GM12878 (cell line): ENCODE data around the gene KDM4C. TPM values are rescaled to one million over a fixed set of nuclear protein-coding genes. Genes with fewer than 3 reads are reported as not detected.

ENCODE experiments used
- ATAC-seq: fragments of 200-7000 bp; cut with Tn5 transposase; 3 replicates; pipeline ENCODE4 v1.9.1; 2020; ENCODE audit warnings: mild to moderate bottlenecking, moderate library complexity
- BruUV-seq: library from RNA; stranded (reverse); fragments of 400-500 nt; replicated peaks from 2 replicates; lab custom pipeline; 2021; lab: Mats Ljungman, UMichigan
- CTCF ChIA-PET: fragments of 300-600 bp; sonication (Branson Sonifier 250); formaldehyde crosslinking; extraction: SDS; loops from one replicate; lab custom pipeline; 2021; ENCODE audit warnings: inconsistent platforms; lab: Yijun Ruan, JAX
- POLR2A ChIA-PET: fragments of 350-600 bp; formaldehyde crosslinking; extraction: SDS; loops from one replicate; lab custom pipeline; 2021; ENCODE audit warnings: inconsistent platforms; lab: Charles Lee
- RAD21 ChIA-PET: fragments of 300-600 bp; sonication (Branson Sonifier 250); formaldehyde crosslinking; loops from one replicate; lab custom pipeline; 2023; ENCODE audit warnings: antibody characterized with exemption; ENCODE audit not compliant: unreplicated experiment; lab: Charles Lee
- SMC1A ChIA-PET: fragments of 300-600 bp; sonication (Branson Sonifier 250); formaldehyde crosslinking; loops from one replicate; lab custom pipeline; 2023; ENCODE audit not compliant: unreplicated experiment, uncharacterized antibody; lab: Charles Lee
- DNase-seq: peaks from one replicate; pipeline ENCODE4 v3.0.0-alpha.2; 2011; ENCODE audit warnings: low read depth, low spot score
- FAIRE-seq: peaks from 3 replicates; lab custom pipeline; 2011; peaks lifted over from hg19 to GRCh38; lab: Jason Lieb, UNC
- H2AFZ ChIP-seq: 2 replicates; pipeline ENCODE4 v1.6.0; 2011; ENCODE audit warnings: low read depth, low read length, control low read depth; ENCODE audit not compliant: control insufficient read depth
- H3K27ac ChIP-seq: 2 replicates; pipeline ENCODE4 v1.5.1; 2011; ENCODE audit warnings: control low read depth; ENCODE audit not compliant: control insufficient read depth, insufficient read depth
- H3K27me3 ChIP-seq, 2 experiments: replicated peaks in 1 of 2; 2 replicates each; pipeline versions ENCODE4 v1.6.0 to v1.6.1; 2011; ENCODE audit warnings: low read length in 1 of 2; ENCODE audit not compliant: control insufficient read depth in 2 of 2, insufficient read depth in 2 of 2
- H3K36me3 ChIP-seq, 2 experiments: 2 replicates each; pipeline ENCODE4 v1.5.1; 2011; ENCODE audit warnings: low read length in 1 of 2; ENCODE audit not compliant: control insufficient read depth in 2 of 2, insufficient read depth in 2 of 2
- H3K4me1 ChIP-seq: 2 replicates; pipeline ENCODE4 v1.6.1; 2011; ENCODE audit warnings: mild to moderate bottlenecking, low read length, moderate library complexity, mixed read lengths; ENCODE audit not compliant: control insufficient read depth, insufficient read depth
- H3K4me2 ChIP-seq: 2 replicates; pipeline ENCODE4 v1.6.0; 2011; ENCODE audit warnings: control low read depth; ENCODE audit not compliant: control insufficient read depth, insufficient read depth
- H3K4me3 ChIP-seq: fragments of 200-600 bp; sonication (generic); 2 replicates; pipeline ENCODE4 v1.5.1; 2016
- H3K79me2 ChIP-seq: 2 replicates; pipeline ENCODE4 v1.6.0; 2011; ENCODE audit warnings: low read length; ENCODE audit not compliant: control insufficient read depth, insufficient read depth
- H3K9ac ChIP-seq: 2 replicates; pipeline ENCODE4 v1.8.0; 2011; ENCODE audit warnings: low read length, control low read depth, mixed read lengths; ENCODE audit not compliant: control insufficient read depth, insufficient read depth
- H3K9me3 ChIP-seq: replicated peaks from 3 replicates; pipeline ENCODE4 v1.5.1; 2011; ENCODE audit warnings: mild to moderate bottlenecking, low read length; ENCODE audit not compliant: control insufficient read depth, insufficient read depth
- H4K20me1 ChIP-seq: 2 replicates; pipeline ENCODE4 v1.6.0; 2011; ENCODE audit not compliant: control insufficient read depth, insufficient read depth
- NFXL1 ChIP-seq: fragments of 450-650 bp; IDR thresholded peaks from 2 replicates; pipeline ENCODE4 v1.6.1; 2017; ENCODE audit warnings: antibody characterized with exemption, mild to moderate bottlenecking, borderline replicate concordance
- NR2C1 ChIP-seq: fragments of 450-650 bp; IDR thresholded peaks from 2 replicates; pipeline ENCODE4 v1.6.1; 2017; ENCODE audit warnings: antibody characterized with exemption, mild to moderate bottlenecking, moderate library complexity
- WGBS: methylation state at CpG from one replicate; pipeline ENCODE4 v1.1.6; 2016; ENCODE audit warnings: low lambda C conversion rate; ENCODE audit not compliant: insufficient replicate concordance, insufficient coverage; ENCODE audit errors: missing lambda C conversion rate; 5-methylcytosine and 5-hydroxymethylcytosine counted together
- in situ Hi-C: fragments of 300-500 bp; cut with MboI; formaldehyde crosslinking; loops from 9 replicates; pipeline ENCODE4 v1.14.3; 2018; ENCODE audit warnings: mixed read lengths
- intact Hi-C: fragments of 100-400 bp; cut with micrococcal nuclease; formaldehyde crosslinking; loops from one replicate; pipeline ENCODE4 v1.14.2; 2022; ENCODE audit not compliant: unreplicated experiment
- polyA plus RNA-seq, 11 experiments: library from polyadenylated mRNA; depleted of rRNA in 4 of 11; unstranded in 6 of 11; stranded (reverse) in 5 of 11; fragments of >200 nt; fragmentation: Nextera tagmentation in 4 of 11; fragmentation: Illumina TruSeq in 1 of 11; extraction: Ambion mirVana in 4 of 11; extraction: Trizol in 1 of 11; gene quantifications; 1 replicate in 1 of 11; 2 replicates in 10 of 11; pipeline versions ENCODE4 v1.2.1 to v1.2.3, GENCODE V29; 2011 to 2016; ENCODE audit warnings: inconsistent platforms in 2 of 11, missing spikeins in 2 of 11, low read depth in 1 of 11
- total RNA-seq, 4 experiments: library from RNA; depleted of rRNA in 3 of 4; stranded (reverse); fragments of >200 nt in 3 of 4; fragmentation: Illumina TruSeq in 1 of 4; extraction: Trizol in 1 of 4; gene quantifications; 2 replicates each; pipeline versions ENCODE4 v1.2.1 to v1.2.3, GENCODE V29; 2013 to 2021
- TF ChIP-seq, protein P1 (sequence below): fragments of 450-650 bp; IDR thresholded peaks from 2 replicates; pipeline ENCODE4 v1.6.1; 2016; ENCODE audit warnings: mild to moderate bottlenecking
- TF ChIP-seq, protein P2 (sequence below): fragments of 450-650 bp; IDR thresholded peaks from 2 replicates; pipeline ENCODE4 v1.6.1; 2016; ENCODE audit warnings: mild to moderate bottlenecking

KDM4C gene
- total and polyA plus RNA-seq, 10 of the 15 experiments (the other 5 are each of a cell fraction or from before 2014, with no cell fraction given) = 6.8 to 41.2 (median 20.1) TPM

DNA sequence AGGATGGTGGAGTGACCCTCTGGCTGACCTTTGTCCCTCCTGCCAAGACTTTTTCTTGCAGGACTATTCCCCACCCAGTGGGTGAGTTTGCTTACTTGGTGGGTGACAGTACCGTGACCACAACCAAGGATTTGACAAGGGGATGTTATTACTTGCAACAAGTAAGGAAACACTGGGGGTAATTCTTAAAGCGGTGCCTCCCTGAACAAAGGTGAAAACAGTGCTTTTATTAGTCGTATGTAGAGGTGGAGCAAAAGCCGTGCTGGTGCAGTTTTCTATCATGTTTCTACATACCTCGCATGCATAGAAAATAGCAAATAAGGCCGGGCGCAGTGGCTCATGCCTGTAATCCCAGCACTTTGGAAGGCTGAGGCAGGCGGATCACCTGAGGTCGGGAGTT, 41.0 kb upstream of the KDM4C start:
- H3K9me3 ChIP-seq = no peaks in the 10 kb centered on the region
- peak overlapping the region; percentile 73 for H3K27ac ChIP-seq
- no peaks in the 10 kb centered on the region for H3K27me3 ChIP-seq
- RAD21 ChIA-PET = interaction anchor here (1.3 to 2.6 kb wide), 8 partner anchors 14 to 84 kb away, joined by 3 to 18 read pairs (median 8); partner anchors contain the start of gene KDM4C
- peak overlapping the region; percentile 99 for H3K4me2 ChIP-seq
- H3K36me3 ChIP-seq = no peaks in the 10 kb centered on the region
- H4K20me1 ChIP-seq = no peaks in the 10 kb centered on the region
- DNase-seq (no peak), ATAC-seq (no peak; the same call in 2 of the 3 replicates), FAIRE-seq (no peak)
- H3K4me1 ChIP-seq = peaks cover 14% of the 10 kb centered on the region
- H2AFZ ChIP-seq = peak overlapping the region; percentile 84
- SMC1A ChIA-PET = interaction anchor here (1.2 to 5.4 kb wide), 6 partner anchors 23 to 40 kb away, joined by 3 to 44 read pairs (median 13); partner anchors contain the start of gene KDM4C
- CTCF ChIA-PET = interaction anchor here (1.2 to 1.9 kb wide), 6 partner anchors 23 to 132 kb away, joined by 4 to 10 read pairs (median 6); no protein-coding TSS in a partner anchor
- POLR2A ChIA-PET = interaction anchor here (0.7 to 3.3 kb wide), 13 partner anchors 13 to 43 kb away, joined by 3 to 30 read pairs (median 7); partner anchors contain the start of gene KDM4C
- H3K79me2 ChIP-seq = peaks cover 4% of the 10 kb centered on the region
- TF ChIP-seq, protein P1, sequence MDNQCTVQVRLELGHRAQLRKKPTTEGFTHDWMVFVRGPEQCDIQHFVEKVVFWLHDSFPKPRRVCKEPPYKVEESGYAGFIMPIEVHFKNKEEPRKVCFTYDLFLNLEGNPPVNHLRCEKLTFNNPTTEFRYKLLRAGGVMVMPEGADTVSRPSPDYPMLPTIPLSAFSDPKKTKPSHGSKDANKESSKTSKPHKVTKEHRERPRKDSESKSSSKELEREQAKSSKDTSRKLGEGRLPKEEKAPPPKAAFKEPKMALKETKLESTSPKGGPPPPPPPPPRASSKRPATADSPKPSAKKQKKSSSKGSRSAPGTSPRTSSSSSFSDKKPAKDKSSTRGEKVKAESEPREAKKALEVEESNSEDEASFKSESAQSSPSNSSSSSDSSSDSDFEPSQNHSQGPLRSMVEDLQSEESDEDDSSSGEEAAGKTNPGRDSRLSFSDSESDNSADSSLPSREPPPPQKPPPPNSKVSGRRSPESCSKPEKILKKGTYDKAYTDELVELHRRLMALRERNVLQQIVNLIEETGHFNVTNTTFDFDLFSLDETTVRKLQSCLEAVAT = peak; percentile 73; the same call in 1 of the 2 replicates
- TF ChIP-seq NFXL1 = no peak
- in situ Hi-C loops (no loop called here), intact Hi-C loops (no loop called here)
- peak overlapping the region; percentile 68 for H3K4me3 ChIP-seq
- 47% methylated on average over 9 of the region's 9 CpGs for WGBS
- BruUV-seq = no TSS peak
- H3K9ac ChIP-seq = peak overlapping the region; percentile 66

DNA sequence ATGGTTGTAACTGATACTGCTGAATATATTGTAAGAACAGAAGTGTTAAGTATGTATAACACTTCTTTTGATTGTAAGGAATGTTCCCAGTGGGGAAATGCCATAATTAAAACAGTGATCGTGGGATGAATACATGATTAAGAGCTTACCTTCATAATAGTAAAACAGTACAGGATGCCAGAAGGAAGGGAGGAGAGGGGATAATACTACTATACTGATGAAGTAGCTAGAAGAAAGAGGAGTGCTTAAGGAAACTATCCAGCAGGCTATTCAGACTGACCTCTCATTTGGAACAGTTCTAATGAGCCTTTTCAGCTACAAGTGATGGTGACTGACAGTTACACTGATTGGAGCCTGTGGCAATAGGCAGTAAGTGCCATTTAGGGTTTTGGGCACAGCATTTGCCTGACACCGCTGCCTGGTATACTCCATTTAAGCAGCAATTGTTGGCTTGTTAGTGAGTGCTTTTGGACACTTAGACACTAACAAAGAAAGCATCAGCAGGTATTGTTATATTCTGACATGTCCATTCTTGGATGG, 33.8 kb upstream of the KDM4C start:
- ATAC-seq (peak; percentile 10; the same call in 2 of the 3 replicates), DNase-seq (no peak), FAIRE-seq (no peak)
- intact Hi-C loops (loop anchor here (2.0 kb wide), 1 partner anchor 27 kb away; no protein-coding TSS in a partner anchor), in situ Hi-C loops (no loop called here)
- ChIA-PET CTCF (interaction anchor here (0.7 to 0.9 kb wide), 2 partner anchors 15 to 26 kb away, joined by 3 to 6 read pairs; no protein-coding TSS in a partner anchor), POLR2A (interaction anchor here (0.7 to 1.7 kb wide), 8 partner anchors 14 to 206 kb away, joined by 3 to 14 read pairs (median 4); no protein-coding TSS in a partner anchor), RAD21 (no interaction called here), SMC1A (interaction anchor here (0.8 to 1.6 kb wide), 6 partner anchors 16 to 75 kb away, joined by 3 to 9 read pairs (median 3); no protein-coding TSS in a partner anchor)
- no peak overlapping the region for H3K9ac ChIP-seq
- no peak overlapping the region for H3K4me3 ChIP-seq
- no peaks in the 10 kb centered on the region for H3K9me3 ChIP-seq
- no peak overlapping the region; the same call in 1 of the 2 replicates for H2AFZ ChIP-seq
- 95% methylated on average over 2 of the region's 2 CpGs for whole genome bisulfite sequencing
- H4K20me1 ChIP-seq = no peaks in the 10 kb centered on the region
- H3K4me2 ChIP-seq = peak overlapping the region; percentile 94
- H3K27me3 ChIP-seq = no peaks in the 10 kb centered on the region
- H3K36me3 ChIP-seq = peaks cover 0 to 3% of the 10 kb centered on the region in 2 experiments; a peak in 1 of 4 replicates
- TF ChIP-seq, protein P2, sequence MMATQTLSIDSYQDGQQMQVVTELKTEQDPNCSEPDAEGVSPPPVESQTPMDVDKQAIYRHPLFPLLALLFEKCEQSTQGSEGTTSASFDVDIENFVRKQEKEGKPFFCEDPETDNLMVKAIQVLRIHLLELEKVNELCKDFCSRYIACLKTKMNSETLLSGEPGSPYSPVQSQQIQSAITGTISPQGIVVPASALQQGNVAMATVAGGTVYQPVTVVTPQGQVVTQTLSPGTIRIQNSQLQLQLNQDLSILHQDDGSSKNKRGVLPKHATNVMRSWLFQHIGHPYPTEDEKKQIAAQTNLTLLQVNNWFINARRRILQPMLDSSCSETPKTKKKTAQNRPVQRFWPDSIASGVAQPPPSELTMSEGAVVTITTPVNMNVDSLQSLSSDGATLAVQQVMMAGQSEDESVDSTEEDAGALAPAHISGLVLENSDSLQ = 0 out of 2 replicates have a peak, but pooled peaks have one; percentile 11
- TF ChIP-seq NR2C1 = no peak
- H3K4me1 ChIP-seq = peaks cover 21% of the 10 kb centered on the region
- H3K79me2 ChIP-seq = peaks cover 2% of the 10 kb centered on the region
- peak overlapping the region; percentile 81 for H3K27ac ChIP-seq
- BruUV-seq = no TSS peak
